Fibroblast of peridontal ligament (primary cell): ENCODE measurements around the gene POC1A.

ENCODE experiments used
- DNase-seq: peaks from one replicate; pipeline ENCODE4 v3.0.0-alpha.2; 2010; ENCODE audit errors: extremely low read depth

The POC1A gene

DNA sequence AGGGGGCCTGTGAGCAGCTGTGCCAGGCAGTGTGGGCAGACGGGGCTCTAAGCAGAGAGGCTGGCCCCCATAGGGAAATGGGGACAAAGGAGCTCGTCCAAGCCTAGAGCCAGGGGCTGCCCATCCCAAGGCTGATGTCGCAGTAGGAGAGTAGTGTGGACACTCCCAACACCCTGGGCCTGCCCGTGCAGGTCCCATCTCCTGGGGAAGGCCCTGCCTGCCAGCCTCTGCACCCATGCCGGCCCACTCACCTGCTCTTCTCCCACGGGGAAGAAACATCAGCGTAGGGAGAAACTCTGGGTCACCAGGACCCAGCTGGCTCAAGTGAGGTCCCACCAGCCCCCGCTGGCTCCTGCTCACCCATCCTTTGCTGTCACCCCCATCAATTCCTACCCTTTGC lies 87.2 kb downstream of the POC1A start:
- no peak for DNase-seq

DNA sequence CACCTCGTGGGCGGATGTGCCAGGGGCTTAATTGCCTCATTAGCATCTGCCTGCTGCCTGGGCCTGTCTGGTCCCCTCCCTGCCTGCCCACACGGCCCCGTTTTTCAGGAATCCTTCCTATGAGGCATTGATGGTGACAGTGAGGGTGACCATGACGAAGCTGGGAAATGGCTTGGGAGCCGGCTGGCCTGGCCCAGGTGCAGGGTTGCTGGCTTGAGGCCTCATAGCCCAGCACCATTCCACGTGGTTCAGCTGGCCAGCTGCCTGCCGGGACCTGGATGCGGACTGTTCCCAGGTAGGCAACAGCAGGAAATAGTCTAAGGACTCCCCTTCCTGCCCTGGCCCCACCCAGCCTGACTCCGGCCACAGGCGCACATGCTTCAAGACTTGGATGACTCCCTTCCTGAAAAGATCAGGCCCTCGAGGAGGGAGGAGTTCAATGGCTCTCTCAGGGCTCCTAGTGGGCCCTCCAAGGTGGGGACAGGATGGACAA lies 88.9 kb downstream of the POC1A start:
- no peak for DNase-seq

DNA sequence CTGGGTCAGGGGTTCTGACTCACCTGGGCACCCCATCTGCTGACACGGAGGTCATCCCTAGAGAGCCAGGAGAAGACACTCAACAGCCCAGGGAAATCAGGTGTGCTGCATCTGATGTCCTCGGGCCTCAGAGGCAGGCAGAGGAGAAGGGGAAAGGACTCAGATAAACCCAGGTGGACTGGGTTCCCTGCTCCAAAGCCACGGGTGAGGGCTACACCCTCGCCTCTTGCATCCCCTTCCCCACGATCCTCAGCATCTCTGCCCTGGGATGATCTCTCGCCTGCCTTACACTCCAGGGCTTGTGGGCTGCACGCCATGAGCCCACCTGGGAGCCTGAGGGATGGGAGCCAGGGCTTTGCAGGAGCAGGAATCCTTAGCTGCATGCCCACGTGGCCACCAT lies 89.7 kb downstream of the POC1A start:
- DNase-seq = no peak

DNA sequence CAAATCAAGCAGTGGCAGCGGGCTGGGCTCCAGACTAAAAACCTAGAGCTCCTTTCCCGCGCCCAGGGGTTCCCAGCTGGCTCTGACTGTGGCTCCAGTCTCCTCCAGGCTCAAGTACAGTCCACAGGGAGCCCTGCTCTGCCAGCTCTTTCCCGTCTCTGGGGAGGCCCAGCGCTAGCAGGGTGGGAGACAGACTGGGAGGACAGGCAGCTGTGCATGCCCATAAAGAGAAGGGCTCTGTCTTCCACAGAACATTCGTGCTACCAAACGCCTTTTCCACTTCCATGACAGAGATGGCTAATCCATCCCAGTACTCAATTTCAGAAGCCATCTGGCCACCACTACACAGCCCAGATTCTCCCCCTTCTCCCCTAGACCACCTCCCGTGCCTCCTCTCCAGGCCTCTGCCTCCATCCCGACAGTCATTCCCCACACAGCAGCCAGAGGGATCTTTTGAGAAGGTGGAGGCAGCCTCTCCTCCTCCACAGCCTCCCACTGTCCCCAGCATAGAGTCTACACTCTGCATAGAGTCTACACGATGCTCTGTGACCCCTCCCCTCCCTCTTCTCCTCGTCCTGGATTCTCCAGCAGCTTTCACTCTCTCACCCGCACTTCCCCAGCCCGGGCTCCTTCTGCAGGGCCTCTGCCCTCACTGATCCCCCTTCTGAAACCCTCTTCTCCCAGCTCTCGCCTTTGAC lies 91.0 kb downstream of the POC1A start:
- no peak for DNase-seq

DNA sequence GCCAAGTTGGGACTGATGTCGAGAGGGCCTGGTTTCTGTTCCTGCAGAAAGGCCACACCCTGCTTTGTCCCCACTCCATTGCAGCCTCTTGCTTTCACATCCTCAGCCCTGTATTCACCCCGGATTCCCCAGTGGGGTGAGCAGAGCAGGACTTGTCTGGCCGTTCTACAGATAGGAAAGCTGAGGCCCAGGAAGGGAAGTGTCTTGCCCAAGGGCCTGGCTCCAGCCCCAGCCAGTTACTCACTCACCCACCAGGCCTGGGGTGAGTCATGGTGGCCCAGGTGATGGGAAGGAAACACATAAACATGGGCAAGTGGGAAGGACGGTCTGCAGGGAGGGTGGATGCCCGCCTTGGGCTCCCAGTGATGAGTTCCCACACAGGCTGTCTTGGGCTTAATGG lies 91.7 kb downstream of the POC1A start:
- peak; percentile 74 for DNase-seq

DNA sequence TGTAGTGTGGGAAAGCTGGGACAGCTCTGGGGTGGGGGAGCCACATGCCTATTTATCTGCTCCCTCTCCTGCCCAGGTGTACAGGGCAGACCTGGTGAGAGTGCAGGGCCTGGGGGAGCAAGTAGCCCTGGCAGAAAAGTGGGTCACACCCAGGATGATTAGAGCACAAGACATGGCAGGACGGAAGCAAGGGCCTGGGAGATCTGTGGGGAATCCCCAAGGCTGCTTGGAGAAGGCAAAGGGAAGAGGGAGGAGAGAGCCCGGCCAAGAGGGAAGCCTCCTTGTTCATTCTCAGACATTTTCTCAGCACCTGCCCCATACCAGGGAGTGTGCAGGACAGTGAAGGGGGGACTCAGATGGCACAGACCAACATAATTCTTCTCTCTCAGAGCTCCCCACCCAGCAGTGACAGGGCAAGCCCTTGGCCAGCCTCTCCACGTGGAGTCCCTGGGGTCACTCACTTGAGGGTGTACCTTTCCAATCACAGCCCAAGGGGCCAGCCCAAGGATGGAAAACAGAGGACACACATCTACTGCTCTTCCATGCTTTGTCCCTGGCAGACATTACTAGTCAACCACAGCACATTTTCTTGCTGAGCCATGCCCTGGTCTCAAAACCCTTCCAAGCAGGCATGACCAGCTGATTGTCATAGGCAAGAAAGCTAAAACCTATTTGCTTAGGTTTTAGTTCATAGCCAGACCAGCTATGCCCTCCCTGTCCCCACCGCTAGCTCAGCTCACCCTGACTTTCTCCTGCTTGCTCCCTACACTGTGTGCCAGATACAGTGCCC lies 92.9 kb downstream of the POC1A start:
- no peak for DNase-seq

DNA sequence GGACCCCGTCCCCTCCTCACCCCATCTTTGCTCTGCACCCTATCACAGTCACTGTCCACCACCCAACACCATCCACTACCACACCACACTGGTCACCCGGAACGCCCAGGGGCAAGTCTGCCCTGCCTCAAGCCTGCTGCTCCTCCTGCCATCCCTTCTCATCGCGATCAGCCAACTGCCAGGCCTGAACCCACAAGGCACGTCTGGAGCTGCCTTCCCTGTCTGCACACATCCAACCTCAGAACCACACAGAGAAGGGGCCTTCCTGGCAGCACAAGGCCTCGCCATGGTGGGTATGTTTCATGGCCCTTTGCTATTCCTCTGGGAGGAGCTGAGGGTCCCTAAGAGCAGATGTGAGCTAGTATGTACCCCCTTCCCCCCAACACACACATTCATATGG lies 94.4 kb downstream of the POC1A start:
- DNase-seq = no peak

DNA sequence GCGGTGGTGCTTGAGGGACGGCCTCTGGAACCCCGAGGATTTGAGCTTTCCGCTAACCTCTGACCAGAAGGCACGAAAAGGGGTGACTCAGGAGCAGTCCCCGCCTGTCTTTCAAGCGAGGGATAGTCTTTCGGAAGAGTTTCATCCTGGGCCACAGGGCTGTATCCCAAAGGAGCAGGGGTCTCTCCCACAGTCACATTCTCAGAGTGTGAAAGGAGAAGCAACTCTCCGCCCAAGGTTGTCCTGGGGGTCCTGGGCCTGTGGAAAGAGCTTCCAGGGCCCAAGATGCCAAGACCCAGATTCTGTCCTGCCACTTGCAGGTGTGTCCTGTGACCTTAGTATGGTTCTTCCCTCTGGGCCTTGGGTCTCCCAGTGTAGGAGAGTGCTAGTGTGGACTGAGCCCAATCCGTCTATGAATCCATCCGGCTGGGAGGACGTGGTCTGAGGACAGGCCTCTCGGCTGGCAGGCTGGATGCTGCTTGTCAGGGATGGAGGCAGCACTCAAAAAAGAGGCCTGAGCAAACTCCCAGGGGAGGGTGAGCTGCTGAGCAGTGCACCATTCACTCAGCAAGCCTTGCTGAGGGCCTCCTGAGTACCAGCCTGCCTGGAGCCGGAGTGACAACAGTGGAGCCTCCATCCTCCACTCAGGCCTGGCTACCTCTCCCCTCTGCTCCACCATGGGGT lies 96.3 kb downstream of the POC1A start:
- no peak for DNase-seq

DNA sequence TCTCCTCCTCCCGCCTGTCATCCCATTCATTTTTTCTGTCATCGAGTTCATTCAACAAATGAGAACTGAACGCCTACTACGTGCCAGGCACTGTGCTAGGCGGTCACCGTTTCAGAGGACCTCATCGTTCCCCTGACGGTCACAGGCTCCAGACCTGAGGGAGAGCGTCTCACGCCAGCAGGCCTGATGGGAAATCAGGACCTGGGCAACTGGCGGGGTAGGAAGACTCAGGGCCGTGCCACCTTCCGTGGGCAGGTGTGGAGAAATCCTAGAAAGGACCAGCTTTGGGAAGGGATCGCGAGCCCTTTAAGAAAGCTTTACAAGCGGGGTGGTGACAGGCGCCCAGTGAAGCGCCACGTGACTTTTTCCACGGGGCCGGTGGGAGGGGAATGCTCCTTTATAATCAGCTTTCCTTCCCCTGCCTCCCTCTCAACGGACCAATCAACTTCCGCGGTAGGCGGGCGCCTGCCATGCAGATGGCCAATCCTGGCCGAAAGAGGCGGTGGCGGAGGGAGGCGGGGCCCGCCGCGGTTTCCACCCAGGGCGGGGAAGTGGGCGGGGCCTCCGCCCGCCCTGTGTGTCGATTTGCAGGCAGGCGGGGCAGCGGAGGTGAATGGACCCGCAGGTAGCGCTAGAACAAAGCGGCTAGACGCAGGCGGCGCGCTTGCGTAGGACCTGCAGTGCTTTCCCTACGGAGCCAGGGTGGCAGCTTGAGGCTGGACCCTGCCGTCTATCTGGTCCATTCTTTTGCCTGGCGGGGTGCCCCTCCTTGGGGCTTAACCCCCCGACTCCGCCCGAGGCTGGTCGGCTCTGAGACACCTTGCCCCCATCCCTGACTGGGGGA lies 97.0 kb downstream of the POC1A start:
- peak; percentile 97 for DNase-seq

DNA sequence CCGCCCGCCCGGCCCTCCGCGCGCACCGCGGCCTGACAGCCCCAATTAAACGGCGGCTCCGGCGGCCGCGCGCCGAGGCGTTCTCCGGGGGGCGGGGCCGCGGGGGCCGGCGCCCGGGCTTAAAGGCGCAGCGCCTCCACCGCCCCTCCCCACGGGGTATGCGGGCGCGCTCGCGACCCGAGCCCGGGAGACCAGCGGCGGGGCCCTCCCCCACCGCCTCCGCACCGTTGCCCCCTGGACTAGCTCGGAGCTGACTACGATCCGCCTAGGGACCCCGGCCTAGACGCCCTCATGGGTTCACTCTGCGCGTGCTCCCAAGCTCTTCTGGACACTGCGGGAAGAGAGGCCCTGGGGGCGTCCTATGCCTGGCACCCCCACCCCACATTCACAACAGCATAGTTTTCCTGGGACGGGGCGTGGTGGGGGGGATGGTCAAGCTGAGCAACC lies 97.7 kb downstream of the POC1A start, which contains the start of gene DUSP7:
TSS of gene DUSP7 (minus strand) at position 51 of the 447 bp plus-strand sequence. CDS start 205 bp downstream, outside the sequence.
- DNase-seq = peak; percentile 27

DNA sequence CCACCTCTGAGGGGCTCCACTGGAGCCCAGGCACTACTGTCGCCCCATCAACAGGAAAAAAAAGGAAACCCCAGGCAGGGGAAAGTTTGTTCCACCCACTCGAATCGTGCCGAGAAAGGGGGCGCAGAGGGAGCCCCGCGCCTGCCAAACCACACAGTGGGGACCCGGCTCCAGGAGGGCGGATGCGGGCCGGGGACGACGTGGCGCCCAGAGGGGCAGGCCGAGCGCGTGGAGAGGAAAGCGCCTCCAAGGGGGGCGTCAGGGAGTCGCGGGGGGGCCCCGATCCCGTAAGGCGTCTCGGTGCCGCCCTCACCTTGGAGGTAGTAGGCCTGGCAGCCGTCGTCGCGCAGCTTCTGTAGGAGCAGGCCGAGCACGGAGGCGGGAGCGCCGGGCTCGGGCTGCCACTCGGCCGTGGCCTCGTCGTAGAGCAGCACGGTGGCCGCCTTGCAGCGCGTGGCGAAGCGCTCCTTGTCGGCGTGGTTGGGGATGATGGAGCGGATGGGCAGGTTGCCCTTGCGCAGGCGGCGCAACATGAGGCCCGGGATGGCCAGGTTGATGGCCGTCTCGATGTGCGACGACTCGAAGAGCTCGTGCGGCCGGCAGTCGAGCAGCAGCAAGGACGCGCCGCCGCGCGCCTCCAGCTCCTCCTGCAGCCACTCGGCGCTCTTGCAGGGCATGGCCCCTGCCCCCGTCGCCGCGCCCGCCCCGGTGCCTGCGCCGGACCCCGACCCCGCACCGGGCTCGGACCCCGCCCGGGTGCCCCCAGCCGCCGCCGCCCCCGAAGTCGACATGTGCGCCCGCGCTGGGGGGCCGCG lies 98.5 kb downstream of the POC1A start:
- DNase-seq = peak; percentile 34

DNA sequence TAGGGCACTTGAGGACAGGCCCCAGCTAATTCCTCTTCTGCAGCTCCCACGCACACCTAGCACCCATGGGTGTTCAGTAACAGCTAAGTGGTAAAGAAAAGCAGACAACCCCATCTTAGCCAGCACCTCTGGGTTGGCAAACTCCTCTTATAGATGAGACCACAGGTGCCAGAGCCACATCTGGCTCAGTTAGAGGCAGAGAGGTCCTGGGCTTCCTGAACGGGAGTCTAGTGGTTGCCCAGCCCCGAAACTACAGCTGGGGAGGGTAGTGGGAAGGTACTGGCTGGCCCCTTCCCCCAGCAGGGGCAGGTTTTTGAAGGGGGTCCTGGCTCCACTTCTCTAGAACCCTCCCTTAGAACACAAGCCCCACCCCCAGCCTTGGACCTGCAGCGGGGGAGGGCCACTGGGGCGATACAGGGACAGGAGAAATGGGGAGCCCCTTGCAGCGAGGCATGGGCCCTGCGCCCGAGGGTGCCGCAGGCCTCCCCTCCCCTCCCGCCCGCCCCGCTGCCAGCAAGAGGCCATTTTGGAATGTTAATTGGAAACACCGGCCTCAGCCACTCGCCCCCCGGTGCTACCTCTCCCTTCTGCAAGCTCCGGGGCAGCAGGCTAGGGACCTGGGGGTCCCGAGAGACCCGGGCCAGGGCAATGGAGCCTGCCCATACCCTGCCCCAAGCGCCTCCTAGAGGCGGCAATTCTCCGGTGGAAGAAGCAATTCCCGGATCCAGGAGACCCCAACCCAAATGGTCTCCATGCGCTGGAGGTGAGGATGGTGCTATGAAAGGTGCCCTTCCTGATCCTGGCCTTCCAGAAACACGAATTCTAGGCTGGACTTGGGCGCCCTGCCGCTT lies 99.3 kb downstream of the POC1A start:
- peak; percentile 30 for DNase-seq

DNA sequence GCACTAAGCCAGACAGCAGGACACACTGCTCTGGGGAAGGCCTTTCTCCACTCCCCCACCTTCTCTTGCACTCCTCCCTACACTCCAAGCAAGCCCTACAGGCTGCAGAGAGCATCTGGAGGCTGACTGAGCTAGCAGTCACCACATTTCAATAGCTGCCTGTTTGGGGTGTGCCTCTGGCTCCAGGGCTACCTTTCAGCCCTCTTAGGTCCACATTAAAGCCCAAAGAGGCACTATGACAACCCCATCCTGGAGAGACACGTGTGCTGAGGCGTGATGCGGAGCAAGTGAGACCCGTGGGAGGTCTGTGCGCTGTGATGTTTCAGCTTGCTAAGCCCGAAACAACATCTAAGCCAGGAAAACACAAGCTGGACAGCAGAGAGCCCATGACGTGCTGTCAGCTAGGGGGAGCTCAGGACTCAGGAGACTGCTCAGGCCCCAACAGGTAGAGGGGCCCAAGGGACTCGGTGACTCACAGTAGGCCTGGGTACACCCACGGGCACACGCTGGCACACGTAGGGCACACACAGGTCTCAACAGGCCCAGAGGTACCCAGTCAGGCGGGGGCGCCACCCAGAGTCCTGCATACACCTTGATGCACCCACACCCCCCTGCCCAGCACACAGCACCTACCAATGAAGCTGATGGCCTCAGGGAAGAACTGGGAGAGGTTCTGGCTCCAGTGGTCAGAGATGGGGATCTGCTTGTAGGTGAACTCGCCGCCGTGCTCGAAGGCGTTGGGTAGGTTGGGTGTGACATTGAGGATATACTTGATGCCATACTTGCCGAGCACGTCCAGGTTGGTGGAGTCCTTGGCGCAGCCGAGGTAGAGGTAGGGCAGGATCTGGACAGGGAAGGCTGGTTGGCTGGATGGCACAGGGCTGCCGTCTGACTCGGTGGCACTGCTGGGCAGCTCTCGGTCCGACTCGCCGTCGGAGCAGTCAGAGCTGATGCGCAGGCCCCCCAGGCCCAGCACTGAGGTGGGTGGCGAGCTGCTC lies 100.6 kb downstream of the POC1A start:
- peak; percentile 21 for DNase-seq

DNA sequence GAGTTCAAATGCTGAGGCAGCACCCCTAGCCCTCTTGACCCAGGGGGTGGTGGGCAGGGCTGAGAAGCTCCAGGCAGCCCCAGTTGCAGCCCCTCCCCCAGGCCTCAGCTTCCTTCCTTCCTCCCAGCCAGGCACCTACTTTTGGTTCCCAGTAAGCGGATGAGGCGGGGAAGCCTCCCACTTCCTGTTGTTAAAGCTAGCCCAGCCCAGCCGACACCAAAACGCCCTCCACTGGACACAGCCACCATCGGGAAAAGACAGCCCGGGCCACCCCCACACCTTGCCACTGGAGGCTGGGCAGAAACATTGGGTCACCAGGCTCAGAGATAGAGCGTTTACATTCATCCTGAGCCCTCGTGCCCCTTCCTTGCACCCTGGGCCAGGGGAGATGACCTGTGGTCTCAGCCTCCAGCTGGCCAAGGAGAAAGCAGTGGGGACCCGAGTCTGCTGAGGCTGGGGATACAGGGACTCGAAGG lies 101.4 kb downstream of the POC1A start:
- DNase-seq = peak; percentile 65

DNA sequence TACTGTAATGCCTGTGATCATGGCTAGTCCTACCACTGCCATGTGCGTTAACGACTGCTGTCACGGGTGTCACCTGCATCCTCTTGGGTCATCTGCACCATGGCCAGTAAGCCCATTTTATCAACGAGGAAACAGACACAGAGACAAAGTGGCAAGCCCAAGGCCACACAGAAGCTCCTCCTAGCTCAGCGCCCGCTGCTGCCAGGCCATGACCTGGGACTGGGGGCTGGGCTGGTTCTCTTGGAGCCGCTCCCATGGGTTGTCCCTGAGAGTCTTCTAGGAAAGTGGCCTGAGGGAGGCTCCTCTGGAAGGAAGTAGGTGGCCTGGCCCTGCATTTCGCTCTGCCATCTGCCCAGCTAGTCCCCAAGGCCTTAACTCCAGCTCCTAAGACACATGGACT lies 102.8 kb downstream of the POC1A start:
- no peak for DNase-seq

DNA sequence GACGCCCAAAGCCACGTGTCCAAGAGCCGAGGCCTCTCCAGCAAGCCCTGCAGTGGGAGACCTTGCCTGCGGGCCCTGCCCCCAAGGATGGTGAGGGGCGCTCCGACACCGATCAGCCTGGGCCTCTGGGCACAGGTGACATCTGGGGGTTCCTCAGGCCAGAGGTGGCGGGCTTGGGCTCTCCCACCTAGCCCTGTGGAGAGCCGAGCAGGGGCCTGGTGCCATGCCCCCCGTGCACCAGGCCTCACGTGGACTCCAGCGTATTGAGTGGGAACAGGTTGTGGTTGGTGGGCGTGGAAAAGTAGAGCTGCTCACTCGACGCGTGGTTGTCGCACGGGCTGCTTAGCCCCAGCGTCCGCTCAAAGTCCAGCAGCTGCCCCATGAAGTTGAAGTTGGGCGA lies 103.7 kb downstream of the POC1A start:
- DNase-seq = no peak

DNA sequence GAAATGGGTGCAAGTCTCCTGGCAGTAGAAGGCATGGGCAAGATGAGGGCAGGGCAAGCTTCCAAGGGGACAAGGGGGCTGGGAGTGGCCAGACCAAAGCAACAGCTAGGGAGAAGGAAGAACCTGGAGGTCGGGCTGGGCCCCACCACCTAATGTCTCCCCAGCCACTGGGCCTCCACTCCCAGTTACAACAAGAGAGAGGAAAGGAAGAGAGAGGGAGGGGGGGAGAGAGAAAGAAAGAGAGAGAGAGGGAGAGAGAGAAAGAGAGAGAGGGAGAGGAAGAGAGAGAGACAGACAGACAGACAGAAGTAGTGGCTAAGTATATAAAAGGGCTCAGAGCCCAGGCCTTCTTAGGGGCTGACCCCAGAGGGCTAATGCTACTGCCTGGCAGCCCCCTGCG lies 104.7 kb downstream of the POC1A start:
- no peak for DNase-seq

DNA sequence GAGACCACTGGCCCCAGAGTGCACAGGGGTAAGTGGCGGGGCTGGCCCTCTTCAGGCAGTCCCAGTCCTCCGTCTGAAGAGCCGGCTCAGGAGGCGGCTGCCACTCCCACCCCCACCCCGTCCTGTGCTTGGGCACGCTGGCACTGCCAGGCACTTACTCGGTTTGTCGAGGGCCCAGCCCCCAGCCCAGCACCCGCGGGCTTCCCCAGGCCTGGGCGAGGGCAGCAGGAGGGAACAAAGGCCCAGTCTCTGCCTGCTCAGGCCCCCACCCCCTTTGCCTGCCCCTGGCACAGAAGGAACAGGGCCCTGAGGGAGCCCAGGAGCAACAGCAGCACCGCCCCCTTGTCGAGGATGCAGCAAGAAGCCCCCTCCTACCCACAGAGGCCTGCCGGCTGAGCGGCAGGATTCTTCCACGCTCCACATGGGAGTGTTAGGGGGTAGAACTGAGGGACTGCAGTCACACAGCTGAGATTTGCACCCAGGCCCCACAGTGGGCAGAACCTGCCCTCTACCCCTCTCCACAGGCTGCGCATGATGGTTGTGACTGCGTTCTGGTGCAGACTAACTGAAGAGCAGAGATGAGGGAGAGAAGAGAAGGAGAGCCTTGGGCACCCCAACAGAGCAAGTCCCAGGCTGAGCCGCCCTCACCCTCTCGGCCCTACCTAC lies 106.8 kb downstream of the POC1A start:
- no peak for DNase-seq
